Naive thymus-derived CD4-positive, alpha-beta T cell (primary cell): ENCODE results near the gene CNGA1. TPM values are rescaled to one million over a fixed set of nuclear protein-coding genes. Genes with fewer than 3 reads are reported as not detected.

ENCODE experiments used
- ATAC-seq: fragments of 150-1000 bp; cut with Tn5 transposase; 2 replicates; pipeline ENCODE4 v1.10.0; 2021; ENCODE audit warnings: mild to moderate bottlenecking, moderate library complexity
- CTCF ChIA-PET: fragments of 350-600 bp; sonication (Branson Sonifier 250); formaldehyde crosslinking; loops from one replicate; lab custom pipeline; 2021; ENCODE audit warnings: antibody characterized with exemption; lab: Charles Lee
- POLR2A ChIA-PET: fragments of 350-600 bp; sonication (Branson Sonifier 250); formaldehyde crosslinking; loops from one replicate; lab custom pipeline; 2021; ENCODE audit warnings: antibody characterized with exemption, inconsistent platforms; lab: Charles Lee
- DNase-seq, 9 donors: peaks; one replicate each; pipeline versions ENCODE4 v3.0.0 to v3.0.0-alpha.2; 2020 to 2022; ENCODE audit warnings: mixed read lengths in 1 of 9
- H3K27ac ChIP-seq: one replicate; pipeline ENCODE4 v1.7.0; 2013; ENCODE audit warnings: mild to moderate bottlenecking, low read depth, low read length, moderate library complexity
- H3K27me3 ChIP-seq, 2 donors: one replicate each; pipeline ENCODE4 v1.7.0; 2013; ENCODE audit warnings: low read length in 2 of 2, mild to moderate bottlenecking in 2 of 2, moderate library complexity in 2 of 2; ENCODE audit not compliant: control insufficient read depth in 2 of 2, insufficient read depth in 2 of 2
- H3K36me3 ChIP-seq, 3 experiments: 1 replicate in 2 of 3; 2 replicates in 1 of 3; pipeline ENCODE4 v1.7.0; 2013; ENCODE audit warnings: low read length in 3 of 3, mild to moderate bottlenecking in 3 of 3, moderate library complexity in 1 of 3; ENCODE audit not compliant: insufficient read depth in 3 of 3, control insufficient read depth in 2 of 3
- H3K4me1 ChIP-seq, 2 donors: one replicate each; pipeline ENCODE4 v1.7.0; 2013; ENCODE audit warnings: low read length in 2 of 2, mild to moderate bottlenecking in 2 of 2, moderate library complexity in 1 of 2; ENCODE audit not compliant: control insufficient read depth in 2 of 2, insufficient read depth in 2 of 2
- H3K4me3 ChIP-seq: 2 replicates; pipeline ENCODE4 v1.7.0; 2013; ENCODE audit warnings: mild to moderate bottlenecking, low read length
- H3K9me3 ChIP-seq, 3 experiments: 1 replicate in 2 of 3; 2 replicates in 1 of 3; pipeline ENCODE4 v1.7.0; 2013; ENCODE audit warnings: low read length in 3 of 3; ENCODE audit not compliant: control insufficient read depth in 2 of 3
- H3K27ac Mint-ChIP-seq, 9 donors: one replicate each; pipeline ENCODE4 v1.8.0; 2020 to 2022; ENCODE audit warnings: mixed read lengths in 9 of 9, mild to moderate bottlenecking in 8 of 9, moderate library complexity in 5 of 9, inconsistent platforms in 2 of 9
- H3K27me3 Mint-ChIP-seq, 5 donors: one replicate each; pipeline ENCODE4 v1.8.0; 2021 to 2022; ENCODE audit warnings: mixed read lengths in 5 of 5, mild to moderate bottlenecking in 1 of 5
- H3K36me3 Mint-ChIP-seq, 5 donors: one replicate each; pipeline ENCODE4 v1.8.0; 2020 to 2022; ENCODE audit warnings: mixed read lengths in 5 of 5, mild to moderate bottlenecking in 3 of 5, inconsistent platforms in 1 of 5
- H3K4me1 Mint-ChIP-seq, 7 donors: one replicate each; pipeline ENCODE4 v1.8.0; 2020 to 2022; ENCODE audit warnings: mixed read lengths in 7 of 7, mild to moderate bottlenecking in 3 of 7, inconsistent platforms in 1 of 7
- H3K4me3 Mint-ChIP-seq, 10 donors: one replicate each; pipeline ENCODE4 v1.8.0; 2020 to 2022; ENCODE audit warnings: mild to moderate bottlenecking in 10 of 10, mixed read lengths in 10 of 10, moderate library complexity in 6 of 10, inconsistent platforms in 2 of 10
- H3K9me3 Mint-ChIP-seq, 11 donors: one replicate each; pipeline ENCODE4 v1.8.0; 2020 to 2022; ENCODE audit warnings: mixed read lengths in 11 of 11, mild to moderate bottlenecking in 4 of 11, inconsistent platforms in 1 of 11, moderate library complexity in 1 of 11
- intact Hi-C, 2 donors: fragments of 100-400 bp; cut with micrococcal nuclease; formaldehyde crosslinking; loops; one replicate each; pipeline ENCODE4 v1.15.1; 2023
- polyA plus RNA-seq, 2 donors: library from polyadenylated mRNA; unstranded; fragments of 300-500 nt; fragmentation: Illumina TruSeq; gene quantifications; one replicate each; pipeline ENCODE4 v1.2.3, GENCODE V29; 2021
- total RNA-seq, 6 experiments: library from RNA in 5 of 6; stranded (reverse) in 5 of 6; gene quantifications; 1 replicate in 5 of 6; 2 replicates in 1 of 6; pipeline ENCODE4 v1.2.3 and lab custom pipeline; 2021 to 2026

Gene CNGA1
- total RNA-seq = not detected
- under 1 TPM in 1 of 2 donors, not detected in 1; 0.49 TPM for polyA plus RNA-seq
- total RNA-seq (lab: John Stamatoyannopoulos, UW) = not detected

GRCh38 chr4:48016141-48017107 lies at the start of gene CNGA1, which contains the start of gene NIPAL1:
TSS of gene CNGA1 (minus strand) at chr4:48016681. CDS start at chr4:47952689, 63,992 bp downstream.
TSS of gene NIPAL1 (plus strand) at chr4:48016772. CDS start at chr4:48016840, 68 bp downstream.
- Mint-ChIP-seq H3K9me3 (peaks cover 0 to 4% (median 0%) of the 10 kb centered on the region in 11 donors), H3K27ac (peak within 1 kb of the TSS in 5 of 9 donors; percentile 7 to 91 (median 50)), H3K27me3 (peaks cover 3 to 32% (median 11%) of the 10 kb centered on the region in 5 donors), H3K4me3 (peak within 1 kb of the TSS; percentile 78 to 95 (median 86)), H3K4me1 (peaks cover 6 to 12% (median 10%) of the 10 kb centered on the region in 7 donors), H3K36me3 (peaks cover 0 to 4% (median 0%) of the 10 kb centered on the region in 5 donors)
- H3K4me1 ChIP-seq = peaks cover 0 to 8% of the 10 kb centered on the region in 2 donors
- ChIA-PET POLR2A (no interaction called here), CTCF (interaction anchor here (1.0 kb wide), 1 partner anchor 13 kb away, joined by 3 read pairs; no protein-coding TSS in a partner anchor)
- H3K27ac ChIP-seq = peak within 1 kb of the TSS; percentile 17
- no peaks in the 10 kb centered on the region for H3K36me3 ChIP-seq
- ATAC-seq (peak; percentile 96), DNase-seq (peak; percentile 56 to 79 (median 65))
- intact Hi-C loops = loop anchor here (1.0 to 10.0 kb wide), 13 partner anchors 15 to 532 kb away; partner anchors contain the start of genes NFXL1 (in 2 of the 2), SLAIN2 (in 2 of the 2), ATP10D (in 1 of the 2) and TEC (in 1 of the 2)
- H3K9me3 ChIP-seq = no peaks in the 10 kb centered on the region
- H3K27me3 ChIP-seq = no peaks in the 10 kb centered on the region
- peak within 1 kb of the TSS; percentile 75 for H3K4me3 ChIP-seq

- peaks cover 0 to 46% (median 16%) of the 10 kb centered on the region in 3 experiments for H3K36me3 ChIP-seq
- ChIA-PET POLR2A (interaction anchor here (0.7 kb wide), 1 partner anchor 24 kb away, joined by 4 read pairs; no protein-coding TSS in a partner anchor), CTCF (interaction anchor here (1.7 kb wide), 1 partner anchor 32 kb away, joined by 4 read pairs; no protein-coding TSS in a partner anchor)
- H3K4me3 ChIP-seq = no peak overlapping the region
- Mint-ChIP-seq H3K36me3 (peaks cover 12 to 56% (median 47%) of the 10 kb centered on the region in 5 donors), H3K27me3 (peaks cover 0 to 2% (median 0%) of the 10 kb centered on the region in 5 donors), H3K27ac (peak overlapping the region in 6 of 9 donors; percentile 4 to 58 (median 25)), H3K9me3 (peaks cover 4 to 25% (median 11%) of the 10 kb centered on the region in 11 donors), H3K4me3 (no peak overlapping the region), H3K4me1 (peaks cover 5 to 28% (median 15%) of the 10 kb centered on the region in 7 donors)
- H3K4me1 ChIP-seq = no peaks in the 10 kb centered on the region
- H3K9me3 ChIP-seq = no peaks in the 10 kb centered on the region
- DNase-seq (no peak), ATAC-seq (no peak)
- H3K27me3 ChIP-seq = no peaks in the 10 kb centered on the region
- intact Hi-C loops = no loop called here
- no peak overlapping the region for H3K27ac ChIP-seq
Observed at GRCh38 chr4:48065587-48066052, 49.1 kb upstream of the CNGA1 start.

- Histone ChIP-seq H3K9me3 (no peaks in the 10 kb centered on the region), H3K27me3 (no peaks in the 10 kb centered on the region), H3K36me3 (peaks cover 0 to 36% (median 7%) of the 10 kb centered on the region in 3 experiments), H3K27ac (no peak overlapping the region), H3K4me1 (no peaks in the 10 kb centered on the region), H3K4me3 (no peak overlapping the region)
- Mint-ChIP-seq H3K27ac (peak overlapping the region in 2 of 9 donors; percentile 8 to 72), H3K9me3 (peaks cover 6 to 30% (median 18%) of the 10 kb centered on the region in 11 donors), H3K4me1 (peaks cover 5 to 29% (median 22%) of the 10 kb centered on the region in 7 donors), H3K27me3 (peaks cover 0 to 2% (median 0%) of the 10 kb centered on the region in 5 donors), H3K36me3 (peaks cover 11 to 54% (median 39%) of the 10 kb centered on the region in 5 donors), H3K4me3 (no peak overlapping the region)
- ATAC-seq (peak; percentile 34), DNase-seq (peak in 1 of 9 donors; percentile 14)
- ChIA-PET CTCF (interaction anchor here (0.6 kb wide), 1 partner anchor 407 kb away, joined by 5 read pairs; no protein-coding TSS in a partner anchor), POLR2A (interaction anchor here (0.6 kb wide), 1 partner anchor 44 kb away, joined by 3 read pairs; no protein-coding TSS in a partner anchor)
- intact Hi-C loops = no loop called here
Observed at GRCh38 chr4:48064349-48064748, 47.9 kb upstream of the CNGA1 start.

GRCh38 chr4:48058617-48059530 lies 42.4 kb upstream of the CNGA1 start:
- ChIA-PET CTCF (no interaction called here), POLR2A (no interaction called here)
- no peaks in the 10 kb centered on the region for H3K36me3 ChIP-seq
- peaks cover 0 to 5% (median 0%) of the 10 kb centered on the region in 5 donors for H3K27me3 Mint-ChIP-seq
- DNase-seq (peak in 2 of 9 donors; percentile 32 to 43), ATAC-seq (peak; percentile 57)
- no peaks in the 10 kb centered on the region for H3K4me1 ChIP-seq
- intact Hi-C loops = no loop called here
- peaks cover 6 to 26% (median 20%) of the 10 kb centered on the region in 11 donors for H3K9me3 Mint-ChIP-seq
- no peak overlapping the region for H3K4me3 ChIP-seq
- H3K27me3 ChIP-seq = no peaks in the 10 kb centered on the region
- H3K36me3 Mint-ChIP-seq = peaks cover 5 to 26% (median 8%) of the 10 kb centered on the region in 5 donors
- no peak overlapping the region for H3K27ac ChIP-seq
- H3K4me1 Mint-ChIP-seq = peaks cover 0 to 22% (median 16%) of the 10 kb centered on the region in 7 donors
- H3K9me3 ChIP-seq = no peaks in the 10 kb centered on the region
- H3K27ac Mint-ChIP-seq = peak overlapping the region in 4 of 9 donors; percentile 2 to 49 (median 34)
- H3K4me3 Mint-ChIP-seq = no peak overlapping the region

- POLR2A ChIA-PET = no interaction called here
- H3K27ac ChIP-seq = no peak overlapping the region
- H3K4me1 ChIP-seq = peaks cover 22 to 23% of the 10 kb centered on the region in 2 donors
- no peaks in the 10 kb centered on the region for H3K36me3 ChIP-seq
- no peak overlapping the region for H3K4me3 ChIP-seq
- H3K27me3 ChIP-seq = no peaks in the 10 kb centered on the region
- Mint-ChIP-seq H3K4me1 (peaks cover 20 to 30% (median 26%) of the 10 kb centered on the region in 7 donors), H3K27me3 (peaks cover 0 to 48% (median 0%) of the 10 kb centered on the region in 5 donors), H3K4me3 (no peak overlapping the region), H3K36me3 (no peaks in the 10 kb centered on the region), H3K27ac (no peak overlapping the region), H3K9me3 (peaks cover 0 to 2% (median 0%) of the 10 kb centered on the region in 11 donors)
- DNase-seq = no peak
- no peaks in the 10 kb centered on the region for H3K9me3 ChIP-seq
- CTCF ChIA-PET = interaction anchor here (2.5 kb wide), 1 partner anchor 17 kb away, joined by 7 read pairs; no protein-coding TSS in a partner anchor
- ATAC-seq = no peak
- intact Hi-C loops = no loop called here
Observed at GRCh38 chr4:48051078-48051477, 34.6 kb upstream of the CNGA1 start.
